Activated B cell treated with CpG ODN at 0.5 μM for 24 hours (primary cell): ENCODE data around the gene SLC8A1. TPM values are rescaled to one million over a fixed set of nuclear protein-coding genes. Genes with fewer than 3 reads are reported as not detected.
"Not testable (repeated sequence)": the region's sequence is repeated elsewhere in the genome, so short reads cannot be mapped to it uniquely, and the experiment has no call there.

ENCODE experiments used
- ATAC-seq: fragments of 200-7000 bp; cut with Tn5 transposase; one replicate; pipeline ENCODE4 v1.10.0; 2021; ENCODE audit warnings: low read depth, mild to moderate bottlenecking, moderate library complexity
- CTCF ChIA-PET: fragments of 350-600 bp; sonication (Branson Sonifier 250); formaldehyde crosslinking; loops from one replicate; lab custom pipeline; 2021; ENCODE audit warnings: antibody characterized with exemption; lab: Charles Lee
- POLR2A ChIA-PET: fragments of 350-600 bp; sonication (Branson Sonifier 250); formaldehyde crosslinking; loops from one replicate; lab custom pipeline; 2021; ENCODE audit warnings: antibody characterized with exemption; lab: Charles Lee
- DNase-seq: peaks from one replicate; pipeline ENCODE4 v3.0.0; 2022
- H3K27ac Mint-ChIP-seq: one replicate; pipeline ENCODE4 v1.8.0; 2020; ENCODE audit warnings: mixed read lengths
- H3K27me3 Mint-ChIP-seq: one replicate; pipeline ENCODE4 v1.8.0; 2021; ENCODE audit warnings: mixed read lengths
- H3K36me3 Mint-ChIP-seq: one replicate; pipeline ENCODE4 v1.8.0; 2021; ENCODE audit warnings: low read depth, mixed read lengths
- H3K4me1 Mint-ChIP-seq: one replicate; pipeline ENCODE4 v1.8.0; 2021; ENCODE audit warnings: mixed read lengths
- H3K4me3 Mint-ChIP-seq: one replicate; pipeline ENCODE4 v1.8.0; 2020; ENCODE audit warnings: mild to moderate bottlenecking, mixed read lengths
- H3K9me3 Mint-ChIP-seq: one replicate; pipeline ENCODE4 v1.8.0; 2020; ENCODE audit warnings: mixed read lengths
- CTCF ChIP-seq: fragments of 200-600 bp; IDR thresholded peaks from one replicate; pipeline ENCODE4 v1.8.0; 2022; ENCODE audit warnings: antibody characterized with exemption, mild to moderate bottlenecking
- intact Hi-C: fragments of 100-400 bp; cut with micrococcal nuclease; formaldehyde crosslinking; loops from one replicate; pipeline ENCODE4 v1.15.1; 2024
- total RNA-seq: library from RNA; stranded (reverse); gene quantifications from 2 replicates; pipeline ENCODE4 v1.2.3, GENCODE V29; 2022

The SLC8A1 gene
- total RNA-seq, 1 donor from 2014 or later, result 0.04 TPM

GRCh38 chr2:40087927-40088326 lies 364.0 kb downstream of the SLC8A1 start:
- Mint-ChIP-seq H3K4me1 (no peaks in the 10 kb centered on the region), H3K9me3 (no peaks in the 10 kb centered on the region), H3K27ac (no peak overlapping the region), H3K36me3 (no peaks in the 10 kb centered on the region), H3K27me3 (peaks cover 2% of the 10 kb centered on the region), H3K4me3 (no peak overlapping the region)
- POLR2A ChIA-PET, result no interaction called here
- CTCF ChIA-PET, result no interaction called here
- DNase-seq (no peak), ATAC-seq (no peak)
- no peak for TF ChIP-seq CTCF
- intact Hi-C loops, result no loop called here

- POLR2A ChIA-PET, result no interaction called here
- H3K9me3 Mint-ChIP-seq, result no peaks in the 10 kb centered on the region
- TF ChIP-seq CTCF, result no peak
These were observed 364.5 kb downstream of the SLC8A1 start for GRCh38 chr2:40087434-40087833.

GRCh38 chr2:40085786-40086185 lies 366.1 kb downstream of the SLC8A1 start:
- H3K4me3 Mint-ChIP-seq, result no peak overlapping the region
- CTCF ChIA-PET, result no interaction called here
- no peak overlapping the region for H3K27ac Mint-ChIP-seq
- ATAC-seq, result no peak
- no peak for TF ChIP-seq CTCF
- no peaks in the 10 kb centered on the region for H3K9me3 Mint-ChIP-seq
- no peaks in the 10 kb centered on the region for H3K27me3 Mint-ChIP-seq
- no peaks in the 10 kb centered on the region for H3K4me1 Mint-ChIP-seq
- H3K36me3 Mint-ChIP-seq, result no peaks in the 10 kb centered on the region
- intact Hi-C loops, result no loop called here
- DNase-seq, result no peak
- POLR2A ChIA-PET, result no interaction called here

More at GRCh38 chr2:40087434-40087833, 364.5 kb downstream of the SLC8A1 start:
- intact Hi-C loops, result no loop called here
- no peak for DNase-seq
- Mint-ChIP-seq H3K36me3 (no peaks in the 10 kb centered on the region), H3K27ac (no peak overlapping the region), H3K4me3 (no peak overlapping the region), H3K4me1 (no peaks in the 10 kb centered on the region), H3K27me3 (peaks cover 2% of the 10 kb centered on the region)
- ATAC-seq, result no peak
- CTCF ChIA-PET, result no interaction called here

- ATAC-seq, POLR2A ChIA-PET, intact Hi-C loops, H3K9me3 Mint-ChIP-seq, H3K27ac Mint-ChIP-seq, H3K4me3 Mint-ChIP-seq, DNase-seq, H3K4me1 Mint-ChIP-seq, H3K36me3 Mint-ChIP-seq, CTCF ChIA-PET, H3K27me3 Mint-ChIP-seq: not testable (repeated sequence)
These were observed 378.6 kb downstream of the SLC8A1 start for GRCh38 chr2:40073336-40073735.

GRCh38 chr2:40072442-40073232 lies 379.3 kb downstream of the SLC8A1 start:
- intact Hi-C loops, result no loop called here
- no peak for TF ChIP-seq CTCF
- no peaks in the 10 kb centered on the region for H3K27me3 Mint-ChIP-seq
- ChIA-PET CTCF (no interaction called here), POLR2A (no interaction called here)
- no peaks in the 10 kb centered on the region for H3K4me1 Mint-ChIP-seq
- no peak overlapping the region for H3K27ac Mint-ChIP-seq
- H3K9me3 Mint-ChIP-seq, result peaks cover 5% of the 10 kb centered on the region
- no peaks in the 10 kb centered on the region for H3K36me3 Mint-ChIP-seq
- ATAC-seq (no peak), DNase-seq (no peak)
- H3K4me3 Mint-ChIP-seq, result no peak overlapping the region
